Measurements from ENCODE around the gene FRMD3.

GRCh38 chr9:83497441-83497840, 40.8 kb downstream of the FRMD3 start:
- TF ChIP-seq EGR1 (IDR thresholded peaks at IDR 0.05) (no peak), EP300 (IDR thresholded peaks at IDR 0.05; ENCODE audit: borderline replicate concordance) (no peak), TAF1 (IDR thresholded peaks at IDR 0.05; ENCODE audit: low read depth) (no peak), USF1 (IDR thresholded peaks at IDR 0.05) (no peak), RAD21 (IDR thresholded peaks at IDR 0.05; ENCODE audit: low read depth) (no peak), CEBPB (IDR thresholded peaks at IDR 0.05) (no peak), FOXM1 (IDR thresholded peaks at IDR 0.05; ENCODE audit: borderline replicate concordance, low read depth) (no peak), MAX (IDR thresholded peaks at IDR 0.05) (no peak), YY1 (IDR thresholded peaks at IDR 0.05; ENCODE audit: low read depth) (no peak)
